ENCODE results near the gene RPS21. TPM values are rescaled to one million over a fixed set of nuclear protein-coding genes. Genes with fewer than 3 reads are reported as not detected.

Gene RPS21
- total and polyA plus RNA-seq, 12 donors, result 512 to 4,111 (median 619) TPM

GRCh38 chr20:62361799-62362589 lies 24.9 kb upstream of the RPS21 start:
- peaks cover 68 to 93% (median 91%) of the 10 kb centered on the region in 9 donors for H3K4me1 ChIP-seq
- peak; percentile 23 to 52 for DNase-seq
- intact Hi-C loops (cut with DNase I), result no loop called here

DNA sequence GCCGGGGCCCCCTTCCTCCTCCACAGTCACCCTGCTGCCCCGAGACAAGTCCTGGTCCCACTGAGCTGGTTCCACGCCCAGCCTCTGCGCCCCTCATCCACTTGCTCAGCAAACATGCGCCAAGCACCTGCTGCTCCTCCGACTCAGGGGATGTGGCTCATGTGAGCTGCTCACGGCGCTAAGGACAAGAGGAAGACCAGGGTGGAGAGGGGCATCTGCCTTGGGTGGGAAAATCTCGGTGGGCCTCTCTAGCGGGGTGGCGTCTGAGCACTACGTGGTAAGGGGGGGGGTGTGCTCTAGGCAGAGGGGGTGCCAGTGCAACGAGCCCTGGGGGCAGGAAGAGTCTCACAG lies 24.3 kb upstream of the RPS21 start:
- peaks cover 64 to 91% (median 88%) of the 10 kb centered on the region in 9 donors for H3K4me1 ChIP-seq
- DNase-seq, result no peak
- intact Hi-C loops (cut with DNase I), result no loop called here
- ATAC-seq, result no peak
- WGBS, 2 donors, result 69 to 74% methylated on average over 13 of the region's 13 CpGs
- TF ChIP-seq CTCF (IDR thresholded peaks at IDR 0.05), result no peak
- H3K9me3 ChIP-seq, result no peaks in the 10 kb centered on the region
- H3K27ac ChIP-seq, result peak overlapping the region in 8 of 10 donors; percentile 41 to 99 (median 95)
- peaks cover 0 to 9% (median 0%) of the 10 kb centered on the region in 9 donors for H3K36me3 ChIP-seq
- no peak overlapping the region for H3K4me3 ChIP-seq
- peaks cover 0 to 28% (median 0%) of the 10 kb centered on the region in 7 donors for H3K27me3 ChIP-seq

More at GRCh38 chr20:62361799-62362589, 24.9 kb upstream of the RPS21 start:
- 59 to 73% methylated on average over 34 of the region's 34 CpGs for WGBS, 2 donors
- Histone ChIP-seq H3K36me3 (peaks cover 0 to 9% (median 0%) of the 10 kb centered on the region in 9 donors), H3K27ac (peak overlapping the region; percentile 41 to 99 (median 94)), H3K27me3 (peaks cover 0 to 25% (median 0%) of the 10 kb centered on the region in 7 donors), H3K4me3 (no peak overlapping the region), H3K9me3 (no peaks in the 10 kb centered on the region)
- TF ChIP-seq CTCF (IDR thresholded peaks at IDR 0.05), result no peak
- no peak for ATAC-seq

DNA sequence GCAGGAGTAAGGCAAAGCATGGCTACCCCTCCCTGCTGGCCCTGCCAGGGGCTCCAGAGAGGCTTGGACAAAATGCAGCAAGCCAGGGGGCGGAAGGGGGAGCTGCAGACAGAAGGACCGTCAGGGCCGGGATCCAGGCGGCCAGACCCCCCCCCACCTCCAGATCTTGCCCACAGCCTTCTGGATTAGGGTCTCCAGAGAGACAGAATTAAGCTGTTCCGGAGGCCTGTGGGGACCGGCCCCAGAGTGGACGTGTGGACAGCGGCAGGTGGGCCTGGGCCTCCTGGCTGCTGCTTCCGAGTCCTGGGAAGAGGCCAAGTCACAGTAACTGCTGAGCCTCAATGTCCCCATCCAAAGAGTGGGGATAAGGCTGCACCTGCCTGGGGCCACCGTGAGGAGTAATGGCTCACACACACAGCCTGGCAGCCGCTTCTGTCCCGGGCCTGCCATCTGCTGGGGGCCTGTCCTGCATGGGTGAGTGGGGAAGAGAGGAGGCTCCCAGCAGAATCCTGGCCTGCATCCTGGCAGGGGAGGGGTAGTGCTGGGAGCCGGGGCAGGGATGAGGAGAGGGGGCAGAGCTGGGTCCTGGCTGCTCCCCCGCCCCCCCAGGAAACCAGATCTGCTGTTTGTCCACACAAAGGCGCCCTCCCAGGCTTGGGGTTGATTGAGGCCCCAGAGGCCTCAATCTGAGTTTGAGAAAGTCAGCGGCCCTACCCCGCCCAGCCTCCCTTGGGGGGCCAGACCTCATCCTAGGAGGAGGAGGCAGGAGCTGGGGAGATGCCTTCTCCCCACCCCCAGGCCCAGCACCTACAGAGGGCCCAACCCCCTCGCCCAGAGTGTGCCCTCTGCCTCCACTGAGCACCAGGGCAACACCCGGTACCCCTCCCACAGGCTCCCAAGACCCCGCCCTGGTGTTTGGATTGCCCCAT lies 23.6 kb upstream of the RPS21 start:
- peak overlapping the region in 3 of 10 donors; percentile 11 to 95 (median 93) for H3K4me3 ChIP-seq
- peak overlapping the region; percentile 41 to 99 (median 94) for H3K27ac ChIP-seq
- H3K4me1 ChIP-seq, result peaks cover 63 to 91% (median 88%) of the 10 kb centered on the region in 9 donors
- intact Hi-C loops (cut with DNase I), result no loop called here
- peak in 5 of 9 donors; percentile 7 to 32 (median 22) for TF ChIP-seq CTCF (IDR thresholded peaks at IDR 0.05)
- DNase-seq (peak; percentile 19 to 31), ATAC-seq (no peak)
- H3K36me3 ChIP-seq, result peaks cover 0 to 9% (median 0%) of the 10 kb centered on the region in 9 donors
- 54 to 58% methylated on average over 20 of the region's 20 CpGs for WGBS, 2 donors
- peaks cover 0 to 35% (median 0%) of the 10 kb centered on the region in 7 donors for H3K27me3 ChIP-seq
- H3K9me3 ChIP-seq, result no peaks in the 10 kb centered on the region

All from heart right ventricle (tissue), 16 donors.